ENCODE data around the gene STOML1.

DNA sequence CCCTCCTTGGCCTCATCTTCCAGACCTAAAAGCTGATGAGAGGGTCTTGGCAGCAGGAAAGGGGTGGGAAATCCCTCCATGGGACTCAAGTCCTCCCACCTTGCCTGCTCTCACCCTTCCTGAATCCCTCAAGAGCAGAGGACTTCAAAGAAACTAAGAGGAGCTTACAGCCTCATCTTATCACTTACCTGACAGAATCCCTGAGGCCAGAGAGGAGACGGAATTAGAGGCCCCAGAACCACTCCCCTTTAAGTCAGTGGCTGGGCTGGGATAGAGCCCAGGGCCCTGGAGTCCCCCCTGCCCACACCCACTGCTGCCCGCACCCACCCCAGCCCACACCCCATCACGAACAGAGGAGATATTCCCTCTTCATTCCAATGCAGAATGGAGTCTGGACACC is 50.6 kb downstream of the STOML1 start:
- no peak for TF ChIP-seq POLR2A (IDR thresholded peaks at IDR 0.05; ENCODE audit: borderline replicate concordance, extremely low read depth, insufficient read depth, insufficient read length)
- TF ChIP-seq, protein P1, sequence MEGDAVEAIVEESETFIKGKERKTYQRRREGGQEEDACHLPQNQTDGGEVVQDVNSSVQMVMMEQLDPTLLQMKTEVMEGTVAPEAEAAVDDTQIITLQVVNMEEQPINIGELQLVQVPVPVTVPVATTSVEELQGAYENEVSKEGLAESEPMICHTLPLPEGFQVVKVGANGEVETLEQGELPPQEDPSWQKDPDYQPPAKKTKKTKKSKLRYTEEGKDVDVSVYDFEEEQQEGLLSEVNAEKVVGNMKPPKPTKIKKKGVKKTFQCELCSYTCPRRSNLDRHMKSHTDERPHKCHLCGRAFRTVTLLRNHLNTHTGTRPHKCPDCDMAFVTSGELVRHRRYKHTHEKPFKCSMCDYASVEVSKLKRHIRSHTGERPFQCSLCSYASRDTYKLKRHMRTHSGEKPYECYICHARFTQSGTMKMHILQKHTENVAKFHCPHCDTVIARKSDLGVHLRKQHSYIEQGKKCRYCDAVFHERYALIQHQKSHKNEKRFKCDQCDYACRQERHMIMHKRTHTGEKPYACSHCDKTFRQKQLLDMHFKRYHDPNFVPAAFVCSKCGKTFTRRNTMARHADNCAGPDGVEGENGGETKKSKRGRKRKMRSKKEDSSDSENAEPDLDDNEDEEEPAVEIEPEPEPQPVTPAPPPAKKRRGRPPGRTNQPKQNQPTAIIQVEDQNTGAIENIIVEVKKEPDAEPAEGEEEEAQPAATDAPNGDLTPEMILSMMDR (IDR thresholded peaks at IDR 0.05 in 2 of 3, conservative IDR thresholded peaks at IDR 0.05 in 1 of 3; ENCODE audit: borderline replicate concordance in 1 of 3, insufficient read depth in 1 of 3, low read depth in 2 of 3, low read length in 2 of 3) = no peak
- no peak for TF ChIP-seq SP1 (IDR thresholded peaks at IDR 0.05; ENCODE audit: low read depth)
- TF ChIP-seq JUND (IDR thresholded peaks at IDR 0.05) = no peak
- TF ChIP-seq RAD21 (IDR thresholded peaks at IDR 0.05; ENCODE audit: low read depth) = no peak
- TF ChIP-seq, protein P2, sequence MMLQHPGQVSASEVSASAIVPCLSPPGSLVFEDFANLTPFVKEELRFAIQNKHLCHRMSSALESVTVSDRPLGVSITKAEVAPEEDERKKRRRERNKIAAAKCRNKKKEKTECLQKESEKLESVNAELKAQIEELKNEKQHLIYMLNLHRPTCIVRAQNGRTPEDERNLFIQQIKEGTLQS (IDR thresholded peaks at IDR 0.05) = no peak

All from HCT116 (cell line).